Measurements from ENCODE around the gene YIPF2. TPM values are rescaled to one million over a fixed set of nuclear protein-coding genes. Genes with fewer than 3 reads are reported as not detected.

YIPF2 gene
- total RNA-seq, 2 donors from 2014 or later = 23.4 to 34.3 TPM

GRCh38 chr19:10922638-10923014 is 5.8 kb downstream of the YIPF2 start:
- no peaks in the 10 kb centered on the region for H3K9me3 ChIP-seq
- peaks cover 40% of the 10 kb centered on the region for H3K36me3 ChIP-seq
- H3K4me1 ChIP-seq = peaks cover 0 to 12% of the 10 kb centered on the region in 2 donors
- TF ChIP-seq CTCF (IDR thresholded peaks at IDR 0.05) = no peak
- H3K27me3 ChIP-seq = no peaks in the 10 kb centered on the region
- no peak for DNase-seq (ENCODE audit: low spot score)
- no peak overlapping the region for H3K4me3 ChIP-seq
- H3K27ac ChIP-seq = no peak overlapping the region

- H3K27me3 ChIP-seq = no peaks in the 10 kb centered on the region
- no peak for DNase-seq (ENCODE audit: low spot score)
- H3K4me3 ChIP-seq = no peak overlapping the region
- H3K9me3 ChIP-seq = no peaks in the 10 kb centered on the region
- no peak overlapping the region for H3K27ac ChIP-seq
- peaks cover 0 to 7% of the 10 kb centered on the region in 2 donors for H3K4me1 ChIP-seq
- H3K36me3 ChIP-seq = peaks cover 40% of the 10 kb centered on the region
- TF ChIP-seq CTCF (IDR thresholded peaks at IDR 0.05) = no peak
Observed at GRCh38 chr19:10921910-10922637, 6.4 kb downstream of the YIPF2 start.

- peaks cover 46% of the 10 kb centered on the region for H3K36me3 ChIP-seq
- H3K4me1 ChIP-seq = peaks cover 0 to 7% of the 10 kb centered on the region in 2 donors
- DNase-seq (ENCODE audit: low spot score) = no peak
- no peaks in the 10 kb centered on the region for H3K27me3 ChIP-seq
- no peak overlapping the region for H3K4me3 ChIP-seq
- H3K27ac ChIP-seq = no peak overlapping the region
- no peaks in the 10 kb centered on the region for H3K9me3 ChIP-seq
- no peak for TF ChIP-seq CTCF (IDR thresholded peaks at IDR 0.05)
Observed at GRCh38 chr19:10921199-10921909, 7.1 kb downstream of the YIPF2 start.

- Histone ChIP-seq H3K4me3 (no peak overlapping the region), H3K27me3 (no peaks in the 10 kb centered on the region), H3K27ac (no peak overlapping the region), H3K36me3 (peaks cover 52% of the 10 kb centered on the region), H3K9me3 (no peaks in the 10 kb centered on the region), H3K4me1 (peaks cover 0 to 7% of the 10 kb centered on the region in 2 donors)
- TF ChIP-seq CTCF (IDR thresholded peaks at IDR 0.05) = no peak
- no peak for DNase-seq (ENCODE audit: low spot score)
Observed at GRCh38 chr19:10920781-10921180, 7.7 kb downstream of the YIPF2 start.

GRCh38 chr19:10920288-10920655 is 8.2 kb downstream of the YIPF2 start:
- DNase-seq (ENCODE audit: low spot score) = no peak
- peak overlapping the region in 1 of 2 donors; percentile 43 for H3K27ac ChIP-seq
- H3K36me3 ChIP-seq = peaks cover 54% of the 10 kb centered on the region
- H3K4me3 ChIP-seq = no peak overlapping the region
- no peaks in the 10 kb centered on the region for H3K9me3 ChIP-seq
- TF ChIP-seq CTCF (IDR thresholded peaks at IDR 0.05) = no peak
- H3K4me1 ChIP-seq = peaks cover 0 to 7% of the 10 kb centered on the region in 2 donors
- no peaks in the 10 kb centered on the region for H3K27me3 ChIP-seq

All from right atrium auricular region (tissue), 2 donors.